Esophagus squamous epithelium (tissue), 5 donors: Measurements from ENCODE around the gene KRT72. TPM values are rescaled to one million over a fixed set of nuclear protein-coding genes. Genes with fewer than 3 reads are reported as not detected.

Experiments used
- DNase-seq: peaks from one replicate; lab custom pipeline; 2025; lab: John Stamatoyannopoulos, UW
- H3K27ac ChIP-seq, 4 donors: fragments of 200-600 bp; sonication (generic); one replicate each; pipeline ENCODE4 v1.5.1; 2016 to 2019; ENCODE audit warnings: mild to moderate bottlenecking in 1 of 4
- H3K27me3 ChIP-seq, 4 donors: fragments of 200-600 bp; sonication (generic); 1 replicate in 3 of 4; 2 replicates in 1 of 4; pipeline versions ENCODE4 v1.5.1 to v1.6.0; 2017 to 2021; ENCODE audit warnings: antibody characterized with exemption in 1 of 4
- H3K36me3 ChIP-seq, 3 donors: fragments of 200-600 bp; sonication (generic); one replicate each; pipeline ENCODE4 v1.5.1; 2016 to 2019
- H3K4me1 ChIP-seq, 3 donors: fragments of 200-600 bp; sonication (generic); one replicate each; pipeline ENCODE4 v1.5.1; 2017 to 2019
- H3K4me3 ChIP-seq, 4 donors: fragments of 200-600 bp; sonication (generic); 1 replicate in 3 of 4; 2 replicates in 1 of 4; pipeline ENCODE4 v1.5.1; 2016 to 2019; ENCODE audit warnings: mild to moderate bottlenecking in 2 of 4, moderate library complexity in 1 of 4
- H3K9me3 ChIP-seq, 3 donors: fragments of 200-600 bp; sonication (generic); one replicate each; pipeline ENCODE4 v1.5.1; 2016 to 2019
- CTCF ChIP-seq, 6 experiments: fragments of 450-650 bp in 4 of 6; fragments of 200-600 bp in 2 of 6; sonication (generic) in 2 of 6; IDR thresholded peaks; one replicate each; pipeline ENCODE4 v1.5.1; 2016 to 2019; ENCODE audit warnings: antibody characterized with exemption in 6 of 6, mild to moderate bottlenecking in 4 of 6, moderate library complexity in 4 of 6
- POLR2A ChIP-seq, 4 donors: fragments of 450-650 bp; IDR thresholded peaks; one replicate each; pipeline ENCODE4 v1.6.1; 2017; ENCODE audit warnings: antibody characterized with exemption in 4 of 4, mild to moderate bottlenecking in 4 of 4, moderate library complexity in 3 of 4
- WGBS, 2 donors: methylation state at CpG; one replicate each; pipeline ENCODE4 v1.1.5; 2018; 5-methylcytosine and 5-hydroxymethylcytosine counted together
- intact Hi-C: fragments of 100-400 bp; cut with DNase I; formaldehyde crosslinking; loops from one replicate; pipeline ENCODE4 v1.15.0; 2022
- total RNA-seq, 4 donors: library from RNA; depleted of rRNA; stranded (reverse); fragments of >200 nt; gene quantifications; one replicate each; pipeline ENCODE4 v1.1.0, GENCODE V29; 2016
- donor health status: DM: yes; HTN: yes; CAD: no.

KRT72 gene
- total RNA-seq, 4 donors from 2014 or later, result not detected

- WGBS, 2 donors, result 85 to 91% methylated on average over 5 of the region's 5 CpGs
- no peak for TF ChIP-seq POLR2A (IDR thresholded peaks at IDR 0.05)
- TF ChIP-seq CTCF (IDR thresholded peaks at IDR 0.05), result no peak
- Histone ChIP-seq H3K27me3 (no peaks in the 10 kb centered on the region), H3K36me3 (no peaks in the 10 kb centered on the region), H3K9me3 (no peaks in the 10 kb centered on the region), H3K4me1 (peaks cover 0 to 64% (median 19%) of the 10 kb centered on the region in 3 donors), H3K4me3 (no peak overlapping the region), H3K27ac (no peak overlapping the region)
- no peak for DNase-seq
- intact Hi-C loops, result no loop called here
Observed at GRCh38 chr12:52541709-52542108, 59.6 kb downstream of the KRT72 start.

GRCh38 chr12:52540531-52540930 is 60.7 kb downstream of the KRT72 start:
- DNase-seq, result no peak
- Histone ChIP-seq H3K27me3 (no peaks in the 10 kb centered on the region), H3K36me3 (no peaks in the 10 kb centered on the region), H3K4me1 (peaks cover 0 to 64% (median 19%) of the 10 kb centered on the region in 3 donors), H3K9me3 (no peaks in the 10 kb centered on the region), H3K27ac (no peak overlapping the region), H3K4me3 (no peak overlapping the region)
- TF ChIP-seq CTCF (IDR thresholded peaks at IDR 0.05), result no peak
- 80 to 100% methylated on average over 2 of the region's 7 CpGs for WGBS, 2 donors
- intact Hi-C loops, result no loop called here

GRCh38 chr12:52539821-52540173 is 61.5 kb downstream of the KRT72 start:
- intact Hi-C loops, result no loop called here
- Histone ChIP-seq H3K9me3 (no peaks in the 10 kb centered on the region), H3K4me3 (no peak overlapping the region), H3K36me3 (no peaks in the 10 kb centered on the region), H3K4me1 (peaks cover 0 to 58% (median 19%) of the 10 kb centered on the region in 3 donors), H3K27me3 (no peaks in the 10 kb centered on the region), H3K27ac (peak overlapping the region in 1 of 4 donors; percentile 33)
- no peak for DNase-seq
- WGBS, 2 donors, result 71% methylated on average over 3 of the region's 3 CpGs; no CpG with 5 or more reads in 1 of the 2 donors
- no peak for TF ChIP-seq POLR2A (IDR thresholded peaks at IDR 0.05)
- no peak for TF ChIP-seq CTCF (IDR thresholded peaks at IDR 0.05)

- no peaks in the 10 kb centered on the region for H3K36me3 ChIP-seq
- H3K9me3 ChIP-seq, result no peaks in the 10 kb centered on the region
- DNase-seq, result no peak
- peaks cover 0 to 53% (median 15%) of the 10 kb centered on the region in 3 donors for H3K4me1 ChIP-seq
- intact Hi-C loops, result no loop called here
- 34 to 39% methylated on average over 3 to 5 of the region's 5 CpGs for WGBS, 2 donors
- peak overlapping the region in 2 of 4 donors; percentile 4 to 33 for H3K27ac ChIP-seq
- TF ChIP-seq CTCF (IDR thresholded peaks at IDR 0.05) (no peak), POLR2A (IDR thresholded peaks at IDR 0.05) (no peak)
- no peaks in the 10 kb centered on the region for H3K27me3 ChIP-seq
- H3K4me3 ChIP-seq, result no peak overlapping the region
Observed at GRCh38 chr12:52539083-52539820, 62.0 kb downstream of the KRT72 start.

GRCh38 chr12:52537101-52537500 is 64.2 kb downstream of the KRT72 start:
- H3K9me3 ChIP-seq, result no peaks in the 10 kb centered on the region
- no peaks in the 10 kb centered on the region for H3K36me3 ChIP-seq
- peaks cover 0 to 42% (median 15%) of the 10 kb centered on the region in 3 donors for H3K4me1 ChIP-seq
- 62 to 73% methylated on average over 3 of the region's 3 CpGs for WGBS, 2 donors
- DNase-seq, result no peak
- intact Hi-C loops, result no loop called here
- no peak overlapping the region for H3K4me3 ChIP-seq
- no peak for TF ChIP-seq CTCF (IDR thresholded peaks at IDR 0.05)
- TF ChIP-seq POLR2A (IDR thresholded peaks at IDR 0.05), result no peak
- H3K27me3 ChIP-seq, result no peaks in the 10 kb centered on the region
- H3K27ac ChIP-seq, result no peak overlapping the region

Other genes starting within 250 kb of the KRT72 start
- not detected for gene KRT85, start 234.0 kb downstream of the KRT72 start, total RNA-seq
- under 1 TPM in 1 of 4 donors, not detected in 3; 0.30 TPM for gene KRT84, start 215.8 kb downstream of the KRT72 start, total RNA-seq
- gene KRT82, start 195.1 kb downstream of the KRT72 start, total RNA-seq, result not detected
- gene KRT75, start 167.1 kb downstream of the KRT72 start, total RNA-seq, result under 1 TPM in 1 of 4 donors, not detected in 3; 0.44 TPM
- gene KRT6B, start 149.3 kb downstream of the KRT72 start, total RNA-seq, result 1,000 to 10,000 TPM in 3 of 4 donors, 100 to 1,000 TPM in 1; 308 to 3,585 (median 1,609) TPM
- 1,000 to 10,000 TPM in 3 of 4 donors, 10 to 100 TPM in 1; 99.0 to 3,532 (median 1,742) TPM for gene KRT6C, start 127.7 kb downstream of the KRT72 start, total RNA-seq
- over 10,000 TPM in 3 of 4 donors, 1,000 to 10,000 TPM in 1; 1,263 to 22,053 (median 17,717) TPM for gene KRT6A, start 108.2 kb downstream of the KRT72 start, total RNA-seq
- over 10,000 TPM in 1 of 4 donors, 1,000 to 10,000 TPM in 3; 7,921 to 12,107 (median 9,375) TPM for gene KRT5, start 81.1 kb downstream of the KRT72 start, total RNA-seq
- gene KRT71, start 48.3 kb downstream of the KRT72 start, total RNA-seq, result not detected
- gene KRT74, start 27.6 kb downstream of the KRT72 start, total RNA-seq, result 1 to 10 TPM in 1 of 4 donors, under 1 TPM in 1, not detected in 2; 0.19 to 6.7 TPM
- under 1 TPM in 1 of 4 donors, not detected in 3; 0.15 TPM for gene KRT73, start 17.1 kb upstream of the KRT72 start, total RNA-seq
- under 1 TPM in 2 of 4 donors, not detected in 2; 0.95 to 0.99 TPM for gene KRT2, start 50.7 kb upstream of the KRT72 start, total RNA-seq
- gene KRT1, start 78.9 kb upstream of the KRT72 start, total RNA-seq, result 10 to 100 TPM in 1 of 4 donors, 1 to 10 TPM in 2, under 1 TPM in 1; 0.19 to 43.7 (median 2.4) TPM
- gene KRT77, start 102.1 kb upstream of the KRT72 start, total RNA-seq, result not detected
- gene KRT76, start 175.9 kb upstream of the KRT72 start, total RNA-seq, result not detected
- gene KRT3, start 194.7 kb upstream of the KRT72 start, total RNA-seq, result 1 to 10 TPM in 2 of 4 donors, under 1 TPM in 2; 0.57 to 1.6 (median 0.86) TPM
- over 10,000 TPM in 2 of 4 donors, 1,000 to 10,000 TPM in 2; 3,147 to 27,876 (median 8,563) TPM for gene KRT4, start 212.7 kb upstream of the KRT72 start, total RNA-seq
- 1 to 10 TPM in 1 of 4 donors, not detected in 3; 1.8 TPM for gene KRT79, start 232.8 kb upstream of the KRT72 start, total RNA-seq
- 100 to 1,000 TPM; 194 to 481 (median 307) TPM for gene KRT78, start 247.5 kb upstream of the KRT72 start, total RNA-seq